Measurements from ENCODE around the gene METTL16.

Gene METTL16

DNA sequence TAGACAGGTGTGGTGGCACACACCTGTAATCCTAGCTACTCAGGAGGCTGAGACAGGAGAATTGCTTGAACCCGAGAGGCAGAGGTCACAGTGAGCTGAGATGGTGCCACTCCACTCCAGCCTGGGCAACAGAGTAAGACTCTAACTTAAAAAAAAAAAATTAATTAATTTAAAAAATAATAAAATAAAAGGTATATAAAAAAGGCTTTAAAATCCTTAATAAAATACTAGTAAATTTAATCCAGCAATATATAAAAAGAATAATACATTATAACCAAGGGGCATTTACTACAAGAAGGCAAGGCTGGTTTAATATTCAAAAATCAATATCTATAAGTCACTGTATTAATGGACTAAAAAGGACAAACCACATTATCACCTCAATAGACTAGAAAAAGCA is 66.0 kb downstream of the METTL16 start:
- DNase-seq: no peak

DNA sequence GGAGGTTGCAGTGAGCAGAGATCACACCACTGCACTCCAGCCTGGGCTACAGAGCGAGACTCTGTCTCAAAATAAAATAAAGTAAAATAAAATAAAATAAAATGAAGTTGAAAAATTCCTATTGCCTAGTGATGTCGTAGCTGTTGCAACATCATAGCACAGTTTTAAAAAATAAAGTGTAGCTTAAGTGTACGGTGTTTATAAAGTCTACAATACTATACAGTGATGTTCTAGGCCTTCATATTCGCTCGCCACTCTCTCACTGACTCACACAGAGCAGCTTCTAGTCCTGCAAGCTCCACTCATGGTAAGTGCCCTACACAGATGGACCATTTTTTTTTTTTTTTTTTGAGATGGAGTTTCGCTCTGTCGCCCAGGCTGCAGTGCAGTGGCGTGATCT is 67.3 kb downstream of the METTL16 start:
- DNase-seq: no peak

DNA sequence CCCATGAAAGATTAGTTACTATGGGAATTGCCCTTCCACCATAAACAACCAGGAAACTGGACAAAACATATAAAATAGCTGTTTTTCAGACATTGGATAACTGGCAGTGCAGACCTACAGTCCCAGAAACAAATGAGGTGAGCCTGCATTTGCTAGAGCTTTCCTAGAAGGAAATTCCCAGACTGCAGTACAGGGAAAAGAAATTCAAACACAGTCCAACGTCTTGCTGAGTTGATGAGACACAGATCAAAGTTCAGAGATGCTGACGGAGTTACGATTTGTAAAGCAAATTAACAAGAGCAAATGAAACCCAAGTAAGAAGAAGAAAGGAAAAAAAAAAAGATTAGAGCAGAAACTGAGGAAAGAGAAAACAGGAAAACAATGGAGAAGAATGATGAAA is 69.5 kb downstream of the METTL16 start:
- DNase-seq: no peak

DNA sequence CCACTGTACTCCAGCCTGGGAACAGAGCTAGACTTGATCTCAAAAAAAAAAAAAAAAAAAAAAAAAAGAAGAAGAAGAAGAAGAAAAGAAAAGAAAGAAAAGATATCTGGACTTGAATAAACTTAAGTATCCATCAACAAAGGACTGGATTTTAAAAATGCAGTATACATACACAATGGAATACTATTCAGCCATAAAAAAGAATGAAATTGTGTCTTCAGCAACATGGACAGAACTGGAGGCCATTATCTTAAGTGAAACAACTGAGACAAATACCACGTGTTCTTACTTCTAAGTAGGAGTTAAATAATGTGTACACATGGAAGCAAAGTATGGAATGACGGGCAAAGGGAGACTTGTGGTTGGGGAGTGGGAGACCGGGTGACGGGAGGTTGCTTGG is 70.8 kb downstream of the METTL16 start:
- no peak for DNase-seq

DNA sequence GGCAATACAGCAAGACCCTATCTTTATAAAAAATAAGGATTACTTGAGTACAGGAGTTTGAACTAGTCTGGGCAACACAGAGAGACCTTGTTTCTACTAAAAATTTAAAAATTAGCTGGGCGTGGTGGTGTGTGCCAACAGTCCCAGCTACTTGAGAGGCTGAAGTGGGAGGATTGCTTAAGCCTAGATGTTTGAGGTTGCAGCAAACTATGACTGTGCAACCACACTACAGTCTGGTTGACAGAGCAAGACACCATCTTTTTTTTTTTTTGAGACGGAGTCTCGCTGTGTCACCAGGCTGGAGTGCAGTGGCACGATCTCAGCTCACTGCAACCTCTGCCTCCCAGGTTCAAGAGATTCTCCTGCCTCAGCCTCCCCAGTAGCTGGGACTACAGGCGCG is 71.7 kb downstream of the METTL16 start:
- DNase-seq: peak; percentile 12 to 13

DNA sequence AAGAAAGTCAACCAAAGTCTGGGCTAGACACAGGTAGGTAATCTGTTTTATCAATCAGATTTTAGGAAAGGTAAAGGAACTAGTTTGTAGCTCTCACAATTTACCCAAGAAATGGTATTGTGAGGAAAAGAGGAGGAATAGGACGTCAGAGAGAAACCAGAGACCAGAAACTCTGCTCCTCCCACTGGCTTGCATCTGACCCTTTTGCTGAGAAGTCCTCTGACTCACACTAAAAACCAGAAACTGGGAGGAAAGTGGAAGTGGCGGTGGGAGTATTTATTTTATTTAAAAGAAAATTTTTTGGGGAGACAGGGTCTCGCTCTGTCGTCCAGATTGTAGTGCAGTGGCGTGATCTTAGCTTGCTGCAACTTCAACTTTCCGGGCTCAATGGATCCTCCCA is 72.9 kb downstream of the METTL16 start:
- no peak for DNase-seq

DNA sequence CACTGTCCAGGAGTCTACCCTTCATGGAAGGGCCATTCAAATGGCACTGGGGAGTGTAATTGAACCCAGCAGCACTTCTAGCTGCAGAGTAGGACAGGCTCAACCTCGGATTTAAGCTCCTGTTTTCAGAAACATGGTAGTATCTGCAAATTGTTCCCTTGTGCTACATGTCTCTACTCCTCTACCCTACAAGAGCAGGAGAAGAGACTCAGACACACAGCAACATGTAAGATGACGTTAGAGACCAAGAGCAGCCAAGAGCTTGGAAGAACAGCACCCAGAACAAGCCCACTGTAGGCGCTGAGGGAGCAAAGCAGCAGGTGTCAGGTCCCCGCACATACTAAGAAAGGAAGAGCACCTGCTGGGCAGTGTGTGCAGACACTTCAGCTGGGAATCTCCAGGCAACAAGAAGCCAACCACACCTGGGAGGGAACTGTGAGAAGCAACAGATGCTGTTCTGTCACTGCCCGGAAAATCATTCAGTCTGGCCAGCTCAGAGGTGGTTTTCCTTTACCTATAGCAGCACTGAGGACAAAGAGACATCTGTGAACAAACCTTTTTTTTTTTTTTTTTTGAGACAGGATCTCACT is 75.3 kb downstream of the METTL16 start:
- DNase-seq: no peak

DNA sequence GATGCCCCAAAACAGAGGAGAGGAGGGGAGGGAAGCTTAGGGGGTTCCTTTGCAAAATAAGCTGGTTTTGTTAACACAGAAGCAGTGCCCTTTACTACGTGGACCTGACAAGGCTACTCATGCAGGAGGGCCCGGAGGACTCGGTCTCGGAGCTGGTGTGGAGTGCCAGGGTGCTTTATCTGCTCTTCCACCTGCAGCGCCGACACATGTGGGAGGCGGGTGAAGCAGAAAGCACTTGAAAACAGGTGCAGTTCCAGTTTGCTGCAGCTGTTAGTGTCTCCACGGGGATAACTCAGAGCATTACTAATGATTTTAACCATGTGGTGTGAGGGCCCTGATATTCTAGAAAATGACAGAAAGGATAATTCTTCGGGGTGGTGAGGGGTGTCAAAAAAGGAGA is 75.8 kb downstream of the METTL16 start:
- DNase-seq: no peak

DNA sequence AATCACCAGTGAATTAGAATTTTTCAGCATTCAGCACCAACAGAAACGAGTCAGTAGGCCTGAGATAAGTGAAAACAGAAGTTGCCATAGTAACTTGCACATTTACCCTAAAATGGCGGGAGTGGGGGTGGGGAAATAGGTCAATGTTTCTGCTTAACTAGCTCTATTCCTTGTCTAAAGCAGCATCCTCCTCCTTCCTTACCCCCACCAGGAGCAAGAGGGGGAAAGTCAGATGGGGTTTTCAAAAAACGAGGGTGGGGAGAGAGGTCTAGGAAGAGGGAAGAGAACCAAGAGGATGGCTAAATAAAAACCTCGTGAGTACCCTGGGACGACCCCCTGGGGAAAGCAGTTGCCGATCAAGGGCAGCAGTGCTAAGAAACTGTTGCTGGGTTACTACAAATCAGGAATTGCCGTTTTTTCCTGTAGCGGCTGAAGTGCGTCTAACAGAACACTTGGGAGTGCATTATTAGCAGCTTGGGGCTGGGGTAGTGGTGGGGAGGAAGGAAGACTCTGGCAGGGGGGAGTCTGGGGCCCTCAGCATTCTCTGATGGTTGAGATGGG is 76.4 kb downstream of the METTL16 start:
- no peak for DNase-seq

DNA sequence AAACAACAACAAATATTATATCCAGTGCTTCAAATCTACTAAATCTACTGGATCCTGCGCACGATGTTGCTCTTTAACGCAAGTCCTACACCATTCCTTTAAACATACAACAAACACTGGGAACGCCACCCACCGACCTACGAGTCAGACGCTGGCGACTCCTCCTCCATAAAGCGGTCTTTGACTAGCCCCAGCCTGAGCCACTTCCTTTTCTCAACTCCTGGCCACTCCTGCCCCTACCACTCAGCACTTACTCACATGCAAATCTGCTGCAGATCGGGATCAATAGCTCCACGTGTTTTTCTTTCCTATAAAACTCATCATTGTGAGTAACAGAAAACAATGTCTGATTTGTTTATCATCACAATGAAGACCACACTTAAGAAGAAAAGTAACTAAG is 78.0 kb downstream of the METTL16 start:
- DNase-seq: no peak

DNA sequence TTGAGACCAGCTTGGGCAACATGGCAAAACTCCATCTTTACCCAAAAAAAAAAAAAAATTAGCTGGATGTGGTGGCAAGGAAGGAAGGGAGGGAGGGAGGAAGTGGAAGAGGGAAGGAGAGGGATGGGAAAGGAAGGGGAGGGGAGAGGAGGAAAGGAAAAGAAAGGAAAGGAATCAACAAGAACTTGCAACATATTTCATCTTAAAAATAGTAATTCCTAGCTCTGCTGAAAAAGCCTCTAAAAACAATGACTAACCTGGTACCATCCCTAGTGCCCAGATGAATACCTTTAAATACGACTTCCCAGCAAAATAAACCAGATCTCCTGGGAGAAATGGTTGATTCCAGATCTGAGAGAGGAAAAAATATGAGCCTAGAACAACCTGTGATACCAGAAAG is 83.8 kb downstream of the METTL16 start:
- DNase-seq: no peak

DNA sequence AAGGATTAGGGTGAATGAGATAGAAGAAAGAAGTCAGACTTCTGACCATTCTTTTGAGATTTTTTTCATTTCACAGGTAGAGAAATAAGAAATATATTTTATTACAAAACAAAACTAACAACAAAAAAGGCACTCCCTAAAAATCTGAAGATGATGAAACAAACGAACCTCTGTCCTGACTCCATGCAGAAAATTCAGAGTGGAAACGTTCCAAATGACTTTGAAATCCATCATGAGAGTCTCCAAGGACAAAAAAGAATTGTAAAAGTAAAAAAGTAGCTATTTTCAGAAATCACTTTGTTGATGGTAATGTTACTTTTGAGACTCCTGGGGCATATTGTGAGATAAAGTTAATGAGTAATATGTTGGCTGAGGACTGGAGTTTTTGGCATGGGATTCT is 84.5 kb downstream of the METTL16 start:
- no peak for DNase-seq

DNA sequence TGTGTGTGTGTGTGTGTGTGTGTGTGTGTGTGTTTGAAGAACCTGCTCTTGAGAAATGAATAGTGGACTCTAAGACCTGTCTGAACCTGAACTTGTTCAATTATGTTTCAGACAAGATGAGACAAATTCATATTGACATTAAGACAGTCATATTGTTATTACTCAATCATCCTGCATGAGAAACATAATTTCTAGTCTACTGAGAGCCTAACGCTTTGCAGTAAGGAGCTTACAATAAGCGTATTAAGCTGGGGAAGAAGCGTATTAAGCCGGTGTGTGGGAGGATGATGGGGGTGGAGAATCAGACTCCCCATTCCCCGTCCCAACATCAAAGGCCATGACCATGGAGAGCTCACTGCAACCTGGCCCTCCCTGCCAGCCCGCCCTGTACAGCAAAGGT is 88.4 kb downstream of the METTL16 start:
- DNase-seq: no peak

DNA sequence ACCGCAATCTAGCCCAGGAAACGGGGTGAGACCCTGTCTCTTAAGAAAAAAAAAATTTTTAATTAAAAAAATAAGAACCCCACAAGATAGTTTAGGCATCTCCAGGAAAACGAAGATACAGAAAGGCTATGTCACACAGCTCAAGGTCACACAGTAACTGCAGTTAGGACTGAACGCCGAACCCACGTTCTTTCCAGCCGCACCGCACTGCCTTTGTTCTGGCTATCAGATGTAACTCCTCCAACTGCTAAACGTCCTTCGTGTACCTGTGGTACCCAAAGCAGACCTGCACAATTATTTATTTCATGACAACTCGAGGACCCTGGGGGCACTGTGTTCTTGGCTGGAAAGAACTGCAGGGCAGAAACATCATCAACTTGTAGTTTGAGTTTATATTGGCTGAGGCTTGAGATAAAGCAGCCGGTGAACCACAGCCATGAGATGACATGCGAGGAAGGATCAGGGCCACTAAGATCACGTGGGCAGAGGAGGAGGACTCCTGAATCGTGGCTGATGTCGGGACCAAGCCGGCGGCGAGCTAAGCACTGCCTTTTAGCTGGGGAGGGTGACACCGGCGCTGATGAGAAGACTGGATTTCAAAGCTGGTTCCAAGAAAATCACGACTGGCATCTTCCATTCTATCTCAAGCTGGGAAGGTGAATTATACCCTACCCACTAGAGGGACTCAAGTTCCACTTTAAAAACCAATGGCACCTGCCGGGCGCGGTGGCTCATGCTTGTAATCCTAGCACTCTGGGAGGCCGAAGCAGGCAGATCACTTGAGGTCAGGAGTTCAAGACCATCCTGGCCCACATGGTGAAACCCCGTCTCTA is 90.2 kb downstream of the METTL16 start:
- DNase-seq: no peak

DNA sequence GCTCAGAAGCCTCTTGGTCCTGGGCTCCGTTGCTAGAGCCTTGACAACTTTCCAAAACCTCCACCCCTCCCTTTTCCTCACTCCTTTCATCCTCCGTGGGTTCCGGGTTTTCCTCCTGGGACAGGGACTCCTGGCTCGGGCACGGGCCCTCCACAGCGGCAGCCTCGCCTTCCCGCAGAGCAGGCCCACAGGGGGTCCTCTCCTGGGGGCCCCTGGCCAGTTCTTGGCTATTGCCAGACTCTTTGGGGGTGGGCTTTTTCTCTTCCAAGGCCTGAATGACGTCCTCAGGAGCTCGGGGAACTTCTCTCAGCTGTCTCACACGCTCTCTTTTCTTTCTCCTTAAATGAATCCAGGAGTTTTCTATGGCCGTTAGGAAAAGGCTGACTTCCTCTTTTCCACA is 91.5 kb downstream of the METTL16 start:
- DNase-seq: no peak

DNA sequence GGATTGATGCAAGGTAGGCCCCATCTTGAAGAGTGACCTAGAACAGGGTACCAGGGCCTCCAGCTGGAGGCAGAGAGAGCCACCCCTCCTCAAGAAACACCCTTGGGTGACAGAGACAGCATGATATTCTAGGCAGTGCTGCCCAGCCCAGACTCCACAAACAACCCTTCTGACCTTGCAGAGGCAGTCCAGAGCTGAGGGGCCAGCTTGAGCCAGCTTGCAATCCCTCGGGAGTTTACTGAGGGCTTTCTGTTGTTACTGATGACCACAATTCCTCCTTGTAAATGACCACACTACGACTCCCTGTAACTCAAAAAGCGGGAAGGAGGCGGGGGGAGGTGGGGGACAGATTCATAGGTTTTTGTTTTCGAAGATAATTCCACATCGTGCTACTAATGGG is 92.2 kb downstream of the METTL16 start:
- DNase-seq: no peak

DNA sequence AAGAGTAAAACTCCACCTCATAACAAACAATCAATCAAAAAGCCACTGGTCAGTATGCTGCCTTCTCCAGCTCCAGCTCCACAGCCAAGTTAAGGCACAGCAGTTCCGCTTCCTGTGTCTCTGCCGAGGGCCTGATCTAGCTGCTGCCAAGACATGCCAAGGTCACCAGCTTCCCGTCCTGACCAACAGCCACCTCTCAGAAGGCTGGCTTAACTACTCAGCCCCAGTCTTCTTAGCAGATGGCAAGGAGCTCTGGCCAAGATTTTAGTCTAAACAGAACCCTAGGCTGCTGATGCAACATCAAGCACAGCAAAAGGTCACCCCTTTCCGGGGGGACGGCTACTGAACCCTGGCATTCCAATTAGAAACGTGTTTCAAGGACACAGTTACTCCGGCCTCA is 93.1 kb downstream of the METTL16 start:
- no peak for DNase-seq

DNA sequence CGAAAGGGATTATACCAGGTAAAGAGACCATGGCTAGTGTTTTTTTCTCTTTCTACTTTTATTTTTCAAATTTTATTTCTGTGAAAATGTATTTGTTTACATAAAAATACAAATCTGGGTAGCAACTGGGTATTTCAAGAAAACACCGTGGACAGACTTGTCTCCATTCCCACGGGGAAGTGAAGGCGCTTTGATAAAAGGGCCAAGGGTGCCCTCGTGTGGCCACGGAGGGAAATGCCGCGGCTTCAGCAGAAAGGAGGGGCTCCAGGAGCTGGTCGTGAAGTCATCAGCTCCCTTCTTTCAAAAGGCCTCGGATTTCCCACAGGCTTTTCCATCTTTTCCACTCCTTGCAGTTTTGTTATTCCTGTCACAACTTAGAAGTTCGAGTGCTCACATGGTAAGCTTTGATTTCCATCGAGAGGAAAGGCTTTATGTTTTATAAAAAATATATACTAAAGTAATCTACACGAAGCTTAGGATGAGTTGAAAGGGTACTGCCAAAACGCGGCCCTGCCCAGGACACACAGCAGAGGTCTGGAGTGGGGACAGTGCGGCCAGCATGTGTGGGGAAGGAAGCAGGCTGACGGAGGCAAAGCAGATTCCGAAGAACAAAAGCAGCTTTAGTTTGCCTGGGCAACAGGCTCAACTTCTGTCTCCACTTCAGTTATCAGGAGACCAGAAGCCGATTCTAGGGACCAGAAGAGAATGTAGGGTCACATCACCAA is 95.5 kb downstream of the METTL16 start:
- peak; percentile 24 to 28 for DNase-seq

DNA sequence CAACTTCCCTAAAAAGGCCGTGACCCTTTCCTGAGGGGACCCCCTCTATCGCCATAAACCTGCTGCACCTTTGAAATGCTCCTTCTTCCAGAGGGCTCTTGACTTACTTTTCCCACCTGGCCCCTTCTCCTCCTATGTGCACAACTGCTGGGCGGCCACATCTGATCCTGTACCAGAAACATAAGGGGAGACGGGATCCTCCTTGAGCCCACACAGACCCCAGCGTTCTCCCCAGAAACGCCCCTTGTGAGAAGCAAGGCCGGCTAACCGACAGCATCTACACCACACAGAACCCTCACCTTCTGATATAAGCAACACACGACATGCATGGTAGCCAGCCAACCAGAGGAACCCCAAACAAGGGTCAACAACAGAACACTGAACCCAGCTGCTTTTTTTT is 96.6 kb downstream of the METTL16 start:
- no peak for DNase-seq

DNA sequence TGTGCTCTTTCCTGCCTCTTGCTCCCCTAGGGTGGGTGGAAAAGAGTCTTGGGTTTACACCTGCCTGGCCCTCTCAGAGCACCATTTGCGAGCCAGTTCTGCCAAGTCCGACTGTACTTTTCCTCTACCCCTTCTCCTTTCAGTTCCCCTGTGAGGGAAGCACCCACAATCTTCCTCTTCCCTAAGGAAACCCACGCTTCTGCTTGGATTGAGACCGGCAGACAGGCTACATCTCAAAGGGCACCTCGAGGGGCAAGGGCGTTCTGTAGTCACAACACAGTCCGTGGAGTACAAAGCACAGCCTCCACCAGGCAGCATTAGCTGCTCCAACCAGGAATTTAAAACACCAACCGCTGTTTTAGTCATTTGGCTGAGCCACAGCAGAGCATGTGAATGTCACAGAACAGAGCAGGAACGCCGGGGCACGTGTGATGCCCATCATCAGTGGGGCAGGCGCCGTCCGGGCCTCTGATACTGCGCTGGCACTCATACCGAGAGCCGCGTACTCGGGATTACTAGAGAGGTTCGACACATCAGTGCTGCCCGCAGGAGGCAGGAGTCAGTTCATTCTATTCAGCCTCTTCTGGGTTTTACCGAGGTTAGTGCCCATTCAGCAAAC is 97.1 kb downstream of the METTL16 start:
- no peak for DNase-seq

DNA sequence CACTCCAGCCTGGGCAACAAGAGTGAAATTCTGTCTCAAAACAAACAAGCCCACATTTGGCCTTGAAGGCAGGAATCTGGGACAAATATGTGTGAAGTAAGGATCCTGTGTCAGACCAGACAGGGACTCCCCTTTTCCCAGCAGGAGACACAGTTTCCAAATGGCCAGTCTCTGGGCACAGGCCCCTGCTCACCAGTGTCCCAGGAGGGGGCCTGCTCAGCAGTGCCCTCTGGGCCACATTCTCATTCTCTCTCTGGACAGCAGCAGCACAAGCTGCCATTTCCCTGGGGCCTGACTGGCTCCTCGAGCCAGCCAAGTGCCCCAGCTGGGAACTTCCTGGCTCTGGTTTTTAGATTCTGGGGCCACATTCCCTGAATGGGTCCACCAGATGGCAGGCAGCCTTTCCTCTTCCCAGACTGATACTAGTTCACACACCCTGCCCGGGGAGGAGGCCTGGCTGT is 99.1 kb downstream of the METTL16 start:
- no peak for DNase-seq

DNA sequence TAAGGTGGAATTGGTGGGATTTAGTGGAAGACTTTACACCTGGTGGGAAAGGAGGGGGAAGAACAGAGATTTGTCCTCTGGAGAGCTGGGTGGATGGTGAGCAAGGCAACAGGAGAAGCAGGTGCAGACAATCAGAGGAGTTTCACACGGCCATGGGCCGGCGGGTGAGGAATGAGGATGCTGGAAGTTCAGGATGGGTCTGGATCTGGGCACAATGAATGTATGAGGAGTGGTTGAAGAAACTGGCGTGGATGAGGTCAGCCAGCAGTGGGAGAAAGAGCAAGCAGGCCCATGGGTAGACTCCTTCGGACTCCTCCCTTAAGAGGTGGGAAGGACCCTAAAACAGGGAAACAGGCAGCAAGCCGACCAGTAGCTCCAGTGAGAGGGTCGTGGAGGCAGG is 100.7 kb downstream of the METTL16 start:
- no peak for DNase-seq

Measured in AML-193 (cell line).